SK-N-SH treated with all-trans-retinoic acid at 6 μM for 48 hours (cell line): ENCODE results near the gene TNS4.

Experiments
- ATAC-seq: fragments of 200-7000 bp; cut with Tn5 transposase; 3 replicates; pipeline ENCODE4 v1.9.1; 2020; ENCODE audit warnings: mild to moderate bottlenecking, moderate library complexity
- ARNTL ChIP-seq: fragments of 450-650 bp; formaldehyde crosslinking; IDR thresholded peaks from 2 replicates; pipeline ENCODE4 v1.5.0; 2020; ENCODE audit warnings: low read depth, mild to moderate bottlenecking, moderate library complexity, borderline replicate concordance
- BACH2 ChIP-seq: fragments of 250-450 bp; sonication (Bioruptor Pico); IDR thresholded peaks from 2 replicates; pipeline ENCODE4 v1.9.0; 2021; ENCODE audit warnings: mild to moderate bottlenecking, borderline replicate concordance
- CSDC2 ChIP-seq: fragments of 250-450 bp; sonication (Bioruptor Pico); IDR thresholded peaks from 2 replicates; pipeline ENCODE4 v1.5.0; 2020; ENCODE audit warnings: mild to moderate bottlenecking, moderate library complexity
- ESRRG ChIP-seq: fragments of 250-450 bp; sonication (Bioruptor Pico); IDR thresholded peaks from 2 replicates; pipeline ENCODE4 v1.6.1; 2021; ENCODE audit warnings: mild to moderate bottlenecking
- GLIS3 ChIP-seq: fragments of 250-450 bp; sonication (Bioruptor Pico); IDR thresholded peaks from 2 replicates; pipeline ENCODE4 v1.5.0; 2020; ENCODE audit warnings: mild to moderate bottlenecking, moderate library complexity
- ISL1 ChIP-seq: fragments of 250-450 bp; sonication (Bioruptor Pico); IDR thresholded peaks from 2 replicates; pipeline ENCODE4 v2.1.2; 2022; ENCODE audit warnings: mild to moderate bottlenecking, moderate library complexity
- OSR1 ChIP-seq: fragments of 250-450 bp; sonication (Bioruptor Pico); IDR thresholded peaks from 2 replicates; pipeline ENCODE4 v1.8.0; 2022; ENCODE audit warnings: moderate library complexity, mild to moderate bottlenecking, inconsistent platforms
- RARB ChIP-seq: fragments of 250-450 bp; sonication (Bioruptor Pico); IDR thresholded peaks from 2 replicates; pipeline ENCODE4 v1.8.0; 2021; ENCODE audit warnings: mild to moderate bottlenecking, moderate library complexity
- SNAI2 ChIP-seq: fragments of 250-450 bp; sonication (Bioruptor Pico); IDR thresholded peaks from 2 replicates; pipeline ENCODE4 v1.5.0; 2020; ENCODE audit warnings: mild to moderate bottlenecking, moderate library complexity
- TCF4 ChIP-seq: fragments of 250-450 bp; sonication (Bioruptor Pico); IDR thresholded peaks from 2 replicates; pipeline ENCODE4 v1.8.0; 2021; ENCODE audit warnings: mild to moderate bottlenecking, moderate library complexity, borderline replicate concordance
- TOX ChIP-seq: fragments of 250-450 bp; sonication (Bioruptor Pico); IDR thresholded peaks from 2 replicates; pipeline ENCODE4 v1.8.0; 2021; ENCODE audit warnings: mild to moderate bottlenecking, moderate library complexity, borderline replicate concordance
- ZC3H10 ChIP-seq: fragments of 250-450 bp; sonication (Bioruptor Pico); IDR thresholded peaks from 2 replicates; pipeline ENCODE4 v1.5.1; 2021; ENCODE audit warnings: mild to moderate bottlenecking, moderate library complexity
- ZFP3 ChIP-seq: fragments of 250-450 bp; sonication (Bioruptor Pico); IDR thresholded peaks from 2 replicates; pipeline ENCODE4 v1.5.0; 2020; ENCODE audit warnings: mild to moderate bottlenecking, moderate library complexity
- ZFP30 ChIP-seq: fragments of 450-650 bp; formaldehyde crosslinking; IDR thresholded peaks from 2 replicates; pipeline ENCODE4 v1.5.0; 2022; ENCODE audit warnings: mild to moderate bottlenecking, moderate library complexity
- ZNF565 ChIP-seq: fragments of 450-650 bp; formaldehyde crosslinking; conservative IDR thresholded peaks from 2 replicates; pipeline ENCODE4 v1.5.0; 2020; ENCODE audit warnings: low read depth, mild to moderate bottlenecking, moderate library complexity
- ZNF70 ChIP-seq: fragments of 450-650 bp; formaldehyde crosslinking; IDR thresholded peaks from 2 replicates; pipeline ENCODE4 v1.5.0; 2020; ENCODE audit warnings: mild to moderate bottlenecking, moderate library complexity
- ZNF8 ChIP-seq: fragments of 450-650 bp; formaldehyde crosslinking; IDR thresholded peaks from 2 replicates; pipeline ENCODE4 v1.5.0; 2020; ENCODE audit warnings: mild to moderate bottlenecking, moderate library complexity
- TF ChIP-seq, protein P1 (sequence below): fragments of 250-450 bp; sonication (Bioruptor Pico); IDR thresholded peaks from 2 replicates; pipeline ENCODE4 v1.8.0; 2020; ENCODE audit warnings: mild to moderate bottlenecking, moderate library complexity, borderline replicate concordance
- TF ChIP-seq, protein P2 (sequence below): fragments of 250-450 bp; sonication (Bioruptor Pico); IDR thresholded peaks from 2 replicates; pipeline ENCODE4 v1.5.1; 2020; ENCODE audit warnings: low read depth, mild to moderate bottlenecking, moderate library complexity
- TF ChIP-seq, protein P3 (sequence below): fragments of 250-450 bp; sonication (Bioruptor Pico); IDR thresholded peaks from 2 replicates; pipeline ENCODE4 v1.5.1; 2021; ENCODE audit warnings: mild to moderate bottlenecking, moderate library complexity
- TF ChIP-seq, protein P4 (sequence below): fragments of 250-450 bp; sonication (Bioruptor Pico); IDR thresholded peaks from 2 replicates; pipeline ENCODE4 v1.8.0; 2021; ENCODE audit warnings: low read depth, mild to moderate bottlenecking, moderate library complexity, borderline replicate concordance
- TF ChIP-seq, protein P5 (sequence below): fragments of 250-450 bp; sonication (Bioruptor Pico); IDR thresholded peaks from 2 replicates; pipeline ENCODE4 v1.5.0; 2020; ENCODE audit warnings: mild to moderate bottlenecking, moderate library complexity

TNS4 gene

DNA sequence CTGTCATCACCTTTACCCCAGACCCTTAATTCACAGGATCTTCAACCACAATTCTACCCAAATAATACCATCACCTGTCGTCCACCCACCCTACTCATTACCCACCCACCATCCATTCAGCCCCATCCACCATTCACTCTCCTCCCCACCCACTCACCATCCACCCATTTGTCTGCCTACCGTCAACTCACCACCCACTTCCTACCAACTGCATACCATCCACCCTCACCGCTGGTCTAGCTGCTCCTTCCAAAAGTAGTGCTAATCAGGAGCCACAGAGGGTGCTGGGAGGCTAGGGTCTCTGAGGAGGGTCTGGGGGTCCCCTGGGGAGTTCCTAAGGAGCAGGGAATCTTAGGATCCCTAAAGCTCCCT lies 70.2 kb downstream of the TNS4 start:
- TF ChIP-seq TCF4 (no peak), ZNF8 (no peak), ZC3H10 (CRISPR knock-in tag) (no peak), ZFP30 (no peak), BACH2 (CRISPR knock-in tag) (no peak), CSDC2 (CRISPR knock-in tag) (no peak), ARNTL (no peak), RARB (CRISPR knock-in tag) (no peak), ZNF565 (CRISPR knock-in tag) (no peak), TOX (no peak), ZNF70 (CRISPR knock-in tag) (no peak), OSR1 (CRISPR knock-in tag) (no peak), ISL1 (CRISPR knock-in tag) (no peak), ESRRG (CRISPR knock-in tag) (no peak)
- TF ChIP-seq, protein P1, sequence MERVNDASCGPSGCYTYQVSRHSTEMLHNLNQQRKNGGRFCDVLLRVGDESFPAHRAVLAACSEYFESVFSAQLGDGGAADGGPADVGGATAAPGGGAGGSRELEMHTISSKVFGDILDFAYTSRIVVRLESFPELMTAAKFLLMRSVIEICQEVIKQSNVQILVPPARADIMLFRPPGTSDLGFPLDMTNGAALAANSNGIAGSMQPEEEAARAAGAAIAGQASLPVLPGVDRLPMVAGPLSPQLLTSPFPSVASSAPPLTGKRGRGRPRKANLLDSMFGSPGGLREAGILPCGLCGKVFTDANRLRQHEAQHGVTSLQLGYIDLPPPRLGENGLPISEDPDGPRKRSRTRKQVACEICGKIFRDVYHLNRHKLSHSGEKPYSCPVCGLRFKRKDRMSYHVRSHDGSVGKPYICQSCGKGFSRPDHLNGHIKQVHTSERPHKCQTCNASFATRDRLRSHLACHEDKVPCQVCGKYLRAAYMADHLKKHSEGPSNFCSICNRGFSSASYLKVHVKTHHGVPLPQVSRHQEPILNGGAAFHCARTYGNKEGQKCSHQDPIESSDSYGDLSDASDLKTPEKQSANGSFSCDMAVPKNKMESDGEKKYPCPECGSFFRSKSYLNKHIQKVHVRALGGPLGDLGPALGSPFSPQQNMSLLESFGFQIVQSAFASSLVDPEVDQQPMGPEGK (CRISPR knock-in tag): no peak
- TF ChIP-seq, protein P2, sequence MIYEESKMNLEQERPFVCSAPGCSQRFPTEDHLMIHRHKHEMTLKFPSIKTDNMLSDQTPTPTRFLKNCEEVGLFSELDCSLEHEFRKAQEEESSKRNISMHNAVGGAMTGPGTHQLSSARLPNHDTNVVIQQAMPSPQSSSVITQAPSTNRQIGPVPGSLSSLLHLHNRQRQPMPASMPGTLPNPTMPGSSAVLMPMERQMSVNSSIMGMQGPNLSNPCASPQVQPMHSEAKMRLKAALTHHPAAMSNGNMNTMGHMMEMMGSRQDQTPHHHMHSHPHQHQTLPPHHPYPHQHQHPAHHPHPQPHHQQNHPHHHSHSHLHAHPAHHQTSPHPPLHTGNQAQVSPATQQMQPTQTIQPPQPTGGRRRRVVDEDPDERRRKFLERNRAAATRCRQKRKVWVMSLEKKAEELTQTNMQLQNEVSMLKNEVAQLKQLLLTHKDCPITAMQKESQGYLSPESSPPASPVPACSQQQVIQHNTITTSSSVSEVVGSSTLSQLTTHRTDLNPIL: no peak
- TF ChIP-seq, protein P3, sequence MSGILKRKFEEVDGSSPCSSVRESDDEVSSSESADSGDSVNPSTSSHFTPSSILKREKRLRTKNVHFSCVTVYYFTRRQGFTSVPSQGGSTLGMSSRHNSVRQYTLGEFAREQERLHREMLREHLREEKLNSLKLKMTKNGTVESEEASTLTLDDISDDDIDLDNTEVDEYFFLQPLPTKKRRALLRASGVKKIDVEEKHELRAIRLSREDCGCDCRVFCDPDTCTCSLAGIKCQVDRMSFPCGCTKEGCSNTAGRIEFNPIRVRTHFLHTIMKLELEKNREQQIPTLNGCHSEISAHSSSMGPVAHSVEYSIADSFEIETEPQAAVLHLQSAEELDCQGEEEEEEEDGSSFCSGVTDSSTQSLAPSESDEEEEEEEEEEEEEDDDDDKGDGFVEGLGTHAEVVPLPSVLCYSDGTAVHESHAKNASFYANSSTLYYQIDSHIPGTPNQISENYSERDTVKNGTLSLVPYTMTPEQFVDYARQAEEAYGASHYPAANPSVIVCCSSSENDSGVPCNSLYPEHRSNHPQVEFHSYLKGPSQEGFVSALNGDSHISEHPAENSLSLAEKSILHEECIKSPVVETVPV (CRISPR knock-in tag): no peak
- TF ChIP-seq, protein P4, sequence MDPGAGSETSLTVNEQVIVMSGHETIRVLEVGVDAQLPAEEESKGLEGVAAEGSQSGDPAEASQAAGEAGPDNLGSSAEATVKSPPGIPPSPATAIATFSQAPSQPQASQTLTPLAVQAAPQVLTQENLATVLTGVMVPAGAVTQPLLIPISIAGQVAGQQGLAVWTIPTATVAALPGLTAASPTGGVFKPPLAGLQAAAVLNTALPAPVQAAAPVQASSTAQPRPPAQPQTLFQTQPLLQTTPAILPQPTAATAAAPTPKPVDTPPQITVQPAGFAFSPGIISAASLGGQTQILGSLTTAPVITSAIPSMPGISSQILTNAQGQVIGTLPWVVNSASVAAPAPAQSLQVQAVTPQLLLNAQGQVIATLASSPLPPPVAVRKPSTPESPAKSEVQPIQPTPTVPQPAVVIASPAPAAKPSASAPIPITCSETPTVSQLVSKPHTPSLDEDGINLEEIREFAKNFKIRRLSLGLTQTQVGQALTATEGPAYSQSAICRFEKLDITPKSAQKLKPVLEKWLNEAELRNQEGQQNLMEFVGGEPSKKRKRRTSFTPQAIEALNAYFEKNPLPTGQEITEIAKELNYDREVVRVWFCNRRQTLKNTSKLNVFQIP (CRISPR knock-in tag): no peak
- TF ChIP-seq, protein P5, sequence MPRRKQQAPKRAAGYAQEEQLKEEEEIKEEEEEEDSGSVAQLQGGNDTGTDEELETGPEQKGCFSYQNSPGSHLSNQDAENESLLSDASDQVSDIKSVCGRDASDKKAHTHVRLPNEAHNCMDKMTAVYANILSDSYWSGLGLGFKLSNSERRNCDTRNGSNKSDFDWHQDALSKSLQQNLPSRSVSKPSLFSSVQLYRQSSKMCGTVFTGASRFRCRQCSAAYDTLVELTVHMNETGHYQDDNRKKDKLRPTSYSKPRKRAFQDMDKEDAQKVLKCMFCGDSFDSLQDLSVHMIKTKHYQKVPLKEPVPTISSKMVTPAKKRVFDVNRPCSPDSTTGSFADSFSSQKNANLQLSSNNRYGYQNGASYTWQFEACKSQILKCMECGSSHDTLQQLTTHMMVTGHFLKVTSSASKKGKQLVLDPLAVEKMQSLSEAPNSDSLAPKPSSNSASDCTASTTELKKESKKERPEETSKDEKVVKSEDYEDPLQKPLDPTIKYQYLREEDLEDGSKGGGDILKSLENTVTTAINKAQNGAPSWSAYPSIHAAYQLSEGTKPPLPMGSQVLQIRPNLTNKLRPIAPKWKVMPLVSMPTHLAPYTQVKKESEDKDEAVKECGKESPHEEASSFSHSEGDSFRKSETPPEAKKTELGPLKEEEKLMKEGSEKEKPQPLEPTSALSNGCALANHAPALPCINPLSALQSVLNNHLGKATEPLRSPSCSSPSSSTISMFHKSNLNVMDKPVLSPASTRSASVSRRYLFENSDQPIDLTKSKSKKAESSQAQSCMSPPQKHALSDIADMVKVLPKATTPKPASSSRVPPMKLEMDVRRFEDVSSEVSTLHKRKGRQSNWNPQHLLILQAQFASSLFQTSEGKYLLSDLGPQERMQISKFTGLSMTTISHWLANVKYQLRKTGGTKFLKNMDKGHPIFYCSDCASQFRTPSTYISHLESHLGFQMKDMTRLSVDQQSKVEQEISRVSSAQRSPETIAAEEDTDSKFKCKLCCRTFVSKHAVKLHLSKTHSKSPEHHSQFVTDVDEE: no peak
- ATAC-seq: no peak

DNA sequence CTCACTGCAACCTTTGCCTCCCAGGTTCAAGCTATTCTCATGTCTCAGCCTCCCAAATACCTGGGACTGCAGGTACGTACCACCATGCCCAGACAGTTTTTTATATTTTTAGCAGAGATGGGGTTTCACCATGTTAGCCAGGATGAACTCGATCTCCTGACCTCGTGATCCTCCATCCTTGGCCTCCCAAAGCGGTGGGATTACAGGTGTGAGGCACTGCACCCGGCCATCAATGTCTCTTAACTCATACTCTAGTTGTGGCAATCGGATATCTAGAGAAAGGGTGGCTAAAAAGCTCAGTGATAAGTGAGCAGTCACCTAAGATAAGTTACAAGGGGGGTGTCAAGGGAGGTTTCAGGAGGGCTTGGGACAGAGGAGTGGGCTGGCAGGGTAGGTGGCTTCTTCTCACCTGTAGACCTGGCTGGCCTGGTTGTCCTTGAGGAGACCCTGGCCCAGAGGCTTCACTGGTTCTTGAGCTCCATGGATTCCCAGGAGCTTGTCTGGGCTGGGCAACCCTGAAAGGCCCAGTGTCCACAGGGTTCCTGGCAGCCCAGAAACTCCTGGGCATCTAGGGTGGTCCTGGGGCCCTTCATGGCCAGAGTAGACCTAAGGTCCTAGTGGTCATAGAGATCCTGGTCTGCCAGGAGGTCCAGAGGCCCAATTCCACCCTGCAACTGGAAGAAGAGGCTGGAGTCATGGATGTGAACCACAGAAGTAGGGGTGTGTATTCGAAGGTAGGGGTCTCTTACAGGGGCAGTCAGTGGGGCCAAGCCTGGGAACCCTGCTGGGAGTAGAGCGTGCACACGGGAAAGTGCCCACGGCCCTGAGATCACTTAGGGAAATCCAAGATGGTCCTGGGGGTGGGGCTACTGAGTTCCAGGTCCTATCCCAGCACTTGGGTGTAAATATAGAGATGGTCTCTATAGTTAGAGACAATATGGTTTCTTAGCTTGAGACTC lies 70.9 kb downstream of the TNS4 start:
- ATAC-seq: no peak
- TF ChIP-seq ZNF70 (CRISPR knock-in tag): no peak
- no peak for TF ChIP-seq ZNF565 (CRISPR knock-in tag)
- TF ChIP-seq, protein P4 (CRISPR knock-in tag): no peak
- TF ChIP-seq, protein P3 (CRISPR knock-in tag): no peak
- no peak for TF ChIP-seq ZFP3 (CRISPR knock-in tag)
- TF ChIP-seq GLIS3: no peak
- TF ChIP-seq, protein P2: no peak
- no peak for TF ChIP-seq ZC3H10 (CRISPR knock-in tag)
- TF ChIP-seq ESRRG (CRISPR knock-in tag): no peak
- no peak for TF ChIP-seq RARB (CRISPR knock-in tag)
- TF ChIP-seq SNAI2 (CRISPR knock-in tag): no peak
- no peak for TF ChIP-seq ISL1 (CRISPR knock-in tag)
- no peak for TF ChIP-seq ZNF8
- no peak for TF ChIP-seq TOX
- TF ChIP-seq CSDC2 (CRISPR knock-in tag): no peak
- TF ChIP-seq, protein P1 (CRISPR knock-in tag): no peak
- no peak for TF ChIP-seq OSR1 (CRISPR knock-in tag)
